ENCODE measurements around the gene EIF4A3.

DNA sequence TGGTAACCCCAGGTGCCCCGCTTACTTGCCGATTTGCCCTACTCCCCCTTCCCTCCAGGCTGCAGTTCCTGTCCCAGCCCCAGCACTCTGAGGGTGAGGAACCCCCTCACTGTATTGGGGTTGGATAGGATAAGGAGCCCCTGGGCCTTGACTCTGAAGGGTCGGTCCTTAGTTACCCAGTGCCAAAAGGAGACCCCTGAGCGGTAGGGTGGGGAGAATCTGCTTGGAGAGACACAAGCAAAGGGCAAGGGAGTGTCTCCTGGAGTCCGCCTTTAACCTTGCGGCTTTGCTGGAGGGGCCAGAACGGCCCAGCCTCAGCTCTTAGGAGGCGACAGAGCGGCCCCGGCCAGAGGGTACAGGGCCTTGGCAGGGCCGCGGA, 35.9 kb upstream of the EIF4A3 start:
- TF ChIP-seq, protein P1, sequence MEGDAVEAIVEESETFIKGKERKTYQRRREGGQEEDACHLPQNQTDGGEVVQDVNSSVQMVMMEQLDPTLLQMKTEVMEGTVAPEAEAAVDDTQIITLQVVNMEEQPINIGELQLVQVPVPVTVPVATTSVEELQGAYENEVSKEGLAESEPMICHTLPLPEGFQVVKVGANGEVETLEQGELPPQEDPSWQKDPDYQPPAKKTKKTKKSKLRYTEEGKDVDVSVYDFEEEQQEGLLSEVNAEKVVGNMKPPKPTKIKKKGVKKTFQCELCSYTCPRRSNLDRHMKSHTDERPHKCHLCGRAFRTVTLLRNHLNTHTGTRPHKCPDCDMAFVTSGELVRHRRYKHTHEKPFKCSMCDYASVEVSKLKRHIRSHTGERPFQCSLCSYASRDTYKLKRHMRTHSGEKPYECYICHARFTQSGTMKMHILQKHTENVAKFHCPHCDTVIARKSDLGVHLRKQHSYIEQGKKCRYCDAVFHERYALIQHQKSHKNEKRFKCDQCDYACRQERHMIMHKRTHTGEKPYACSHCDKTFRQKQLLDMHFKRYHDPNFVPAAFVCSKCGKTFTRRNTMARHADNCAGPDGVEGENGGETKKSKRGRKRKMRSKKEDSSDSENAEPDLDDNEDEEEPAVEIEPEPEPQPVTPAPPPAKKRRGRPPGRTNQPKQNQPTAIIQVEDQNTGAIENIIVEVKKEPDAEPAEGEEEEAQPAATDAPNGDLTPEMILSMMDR (IDR thresholded peaks at IDR 0.05; ENCODE audit: borderline replicate concordance, extremely low read depth, low read length, poor library complexity, severe bottlenecking): no peak
- no peak for TF ChIP-seq EZH2 (IDR thresholded peaks at IDR 0.05; ENCODE audit: borderline replicate concordance, low read depth, low read length, severe bottlenecking)

Measured in DND-41 (cell line).